Parathyroid adenoma (tissue), 2 donors: Measurements from ENCODE around the gene MPHOSPH10.

ENCODE experiments used
- H2AFZ ChIP-seq: fragments of 300-600 bp; sonication (generic); one replicate; pipeline ENCODE4 v1.7.0; 2017; ENCODE audit warnings: antibody characterized with exemption, mild to moderate bottlenecking
- H3K27ac ChIP-seq: fragments of 300-600 bp; sonication (generic); one replicate; pipeline ENCODE4 v1.7.0; 2017
- H3K27me3 ChIP-seq: fragments of 300-600 bp; sonication (generic); one replicate; pipeline ENCODE4 v1.7.0; 2017; ENCODE audit warnings: low read length; ENCODE audit not compliant: control insufficient read depth, insufficient read depth
- H3K36me3 ChIP-seq: fragments of 300-600 bp; sonication (generic); one replicate; pipeline ENCODE4 v1.7.0; 2017; ENCODE audit warnings: low read length; ENCODE audit not compliant: control insufficient read depth, insufficient read depth
- H3K4me1 ChIP-seq: fragments of 300-600 bp; sonication (generic); one replicate; pipeline ENCODE4 v1.7.0; 2017; ENCODE audit warnings: control low read depth
- H3K4me2 ChIP-seq: fragments of 300-600 bp; sonication (generic); one replicate; pipeline ENCODE4 v1.7.0; 2017; ENCODE audit warnings: low read length
- H3K4me3 ChIP-seq: fragments of 300-600 bp; sonication (generic); one replicate; pipeline ENCODE4 v1.7.0; 2017; ENCODE audit warnings: low read depth, low read length
- H3K79me2 ChIP-seq: fragments of 300-600 bp; sonication (generic); one replicate; pipeline ENCODE4 v1.7.0; 2017; ENCODE audit warnings: control low read depth
- H3K9ac ChIP-seq: fragments of 300-600 bp; sonication (generic); one replicate; pipeline ENCODE4 v1.7.0; 2017; ENCODE audit warnings: mild to moderate bottlenecking
- H3K9me3 ChIP-seq: fragments of 300-600 bp; sonication (generic); one replicate; pipeline ENCODE4 v1.7.0; 2017; ENCODE audit warnings: low read length; ENCODE audit not compliant: control insufficient read depth
- TF ChIP-seq, protein P1 (sequence below): fragments of 300-600 bp; sonication (generic); IDR thresholded peaks from one replicate; pipeline ENCODE4 v1.7.0; 2017; ENCODE audit warnings: antibody characterized with exemption, mild to moderate bottlenecking
- donor health status: primary hyperparathyroidism.

The MPHOSPH10 gene

DNA sequence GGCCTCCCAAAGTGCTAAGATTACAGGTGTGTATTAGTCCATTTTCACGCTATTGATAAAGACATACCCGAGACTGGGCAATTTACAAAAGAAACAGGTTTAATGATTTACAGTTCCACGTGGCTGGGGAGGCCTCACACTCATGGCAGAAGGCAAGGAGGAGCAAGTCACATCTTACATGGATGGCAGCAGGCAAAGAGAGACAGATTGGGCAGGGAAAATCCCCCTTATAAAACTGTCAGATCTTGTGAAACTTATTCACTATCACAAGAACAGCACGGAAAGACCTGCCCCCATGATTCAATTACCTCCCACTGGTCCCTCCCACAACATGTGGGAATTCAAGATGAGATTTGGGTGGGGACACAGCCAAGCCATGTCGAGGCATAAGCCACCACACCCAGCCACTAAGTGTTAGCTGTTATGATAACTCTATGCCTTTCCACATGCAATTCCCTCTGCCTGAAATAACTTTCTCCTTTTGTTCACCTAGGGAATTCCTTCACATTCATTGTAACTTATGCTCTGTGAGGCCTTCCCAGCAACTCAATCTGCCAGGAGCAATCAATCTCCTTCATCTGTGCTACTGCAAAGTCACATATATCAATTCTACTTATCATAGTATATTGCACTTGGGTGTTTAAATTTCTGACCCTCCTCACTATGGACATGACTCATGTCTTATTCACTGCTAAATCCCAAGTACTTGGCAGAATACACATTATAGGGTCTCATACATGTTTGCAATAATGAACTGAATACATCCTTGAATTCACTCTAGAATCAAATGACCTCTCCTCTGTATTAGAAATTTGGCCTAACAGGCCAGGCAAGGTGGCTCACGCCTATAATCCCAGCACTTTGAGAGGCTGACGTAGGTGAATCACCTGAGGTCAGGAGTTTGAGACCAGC lies 7.8 kb upstream of the MPHOSPH10 start:
- no peaks in the 10 kb centered on the region for H3K36me3 ChIP-seq
- no peaks in the 10 kb centered on the region for H3K9me3 ChIP-seq
- peaks cover 6% of the 10 kb centered on the region for H3K79me2 ChIP-seq
- no peaks in the 10 kb centered on the region for H3K4me1 ChIP-seq
- H2AFZ ChIP-seq = no peak overlapping the region
- H3K27me3 ChIP-seq = no peaks in the 10 kb centered on the region
- H3K4me2 ChIP-seq = no peak overlapping the region
- TF ChIP-seq, protein P1, sequence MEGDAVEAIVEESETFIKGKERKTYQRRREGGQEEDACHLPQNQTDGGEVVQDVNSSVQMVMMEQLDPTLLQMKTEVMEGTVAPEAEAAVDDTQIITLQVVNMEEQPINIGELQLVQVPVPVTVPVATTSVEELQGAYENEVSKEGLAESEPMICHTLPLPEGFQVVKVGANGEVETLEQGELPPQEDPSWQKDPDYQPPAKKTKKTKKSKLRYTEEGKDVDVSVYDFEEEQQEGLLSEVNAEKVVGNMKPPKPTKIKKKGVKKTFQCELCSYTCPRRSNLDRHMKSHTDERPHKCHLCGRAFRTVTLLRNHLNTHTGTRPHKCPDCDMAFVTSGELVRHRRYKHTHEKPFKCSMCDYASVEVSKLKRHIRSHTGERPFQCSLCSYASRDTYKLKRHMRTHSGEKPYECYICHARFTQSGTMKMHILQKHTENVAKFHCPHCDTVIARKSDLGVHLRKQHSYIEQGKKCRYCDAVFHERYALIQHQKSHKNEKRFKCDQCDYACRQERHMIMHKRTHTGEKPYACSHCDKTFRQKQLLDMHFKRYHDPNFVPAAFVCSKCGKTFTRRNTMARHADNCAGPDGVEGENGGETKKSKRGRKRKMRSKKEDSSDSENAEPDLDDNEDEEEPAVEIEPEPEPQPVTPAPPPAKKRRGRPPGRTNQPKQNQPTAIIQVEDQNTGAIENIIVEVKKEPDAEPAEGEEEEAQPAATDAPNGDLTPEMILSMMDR = no peak
- no peak overlapping the region for H3K9ac ChIP-seq
- no peak overlapping the region for H3K4me3 ChIP-seq
- no peak overlapping the region for H3K27ac ChIP-seq

DNA sequence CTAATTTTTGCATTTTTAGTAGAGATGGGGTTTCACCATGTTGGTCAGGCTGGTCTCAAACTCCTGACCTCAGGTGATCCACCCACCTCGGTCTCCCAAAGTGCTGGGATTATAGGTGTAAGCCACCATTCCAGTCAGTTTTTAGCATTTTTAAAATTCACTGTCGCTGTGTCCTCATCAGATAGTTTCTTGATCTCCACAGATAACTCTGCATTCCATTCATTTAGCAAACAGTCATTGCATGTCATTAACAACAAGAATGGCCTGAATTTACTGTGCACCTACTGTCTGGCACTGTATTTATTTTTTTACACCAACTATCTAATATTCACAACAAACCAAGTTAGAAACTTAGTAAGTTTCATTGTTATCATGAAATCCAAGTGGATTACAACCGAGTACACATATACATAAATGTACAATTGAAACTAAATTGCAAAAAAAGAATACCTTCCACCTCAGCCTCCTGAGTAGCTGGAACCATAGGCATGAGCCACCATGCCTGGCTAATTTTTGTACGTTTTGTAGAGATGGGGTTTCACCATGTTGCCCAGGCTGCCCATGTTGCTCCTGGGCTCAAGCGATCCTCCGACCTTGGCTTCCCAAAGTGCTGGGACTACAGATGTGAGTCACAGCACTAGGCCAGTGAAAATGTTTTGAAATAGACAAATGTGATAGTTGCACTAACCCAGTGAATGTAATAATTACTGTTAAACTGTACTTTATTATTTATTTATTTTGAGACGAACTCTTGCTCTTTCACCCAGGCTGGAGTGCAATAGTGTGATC lies 4.7 kb upstream of the MPHOSPH10 start:
- Histone ChIP-seq H3K79me2 (peaks cover 20% of the 10 kb centered on the region), H3K9ac (no peak overlapping the region), H3K4me2 (no peak overlapping the region), H3K4me1 (no peaks in the 10 kb centered on the region), H3K4me3 (no peak overlapping the region), H3K27me3 (no peaks in the 10 kb centered on the region), H3K36me3 (no peaks in the 10 kb centered on the region), H2AFZ (no peak overlapping the region), H3K27ac (no peak overlapping the region), H3K9me3 (no peaks in the 10 kb centered on the region)
- TF ChIP-seq, protein P1 = no peak

DNA sequence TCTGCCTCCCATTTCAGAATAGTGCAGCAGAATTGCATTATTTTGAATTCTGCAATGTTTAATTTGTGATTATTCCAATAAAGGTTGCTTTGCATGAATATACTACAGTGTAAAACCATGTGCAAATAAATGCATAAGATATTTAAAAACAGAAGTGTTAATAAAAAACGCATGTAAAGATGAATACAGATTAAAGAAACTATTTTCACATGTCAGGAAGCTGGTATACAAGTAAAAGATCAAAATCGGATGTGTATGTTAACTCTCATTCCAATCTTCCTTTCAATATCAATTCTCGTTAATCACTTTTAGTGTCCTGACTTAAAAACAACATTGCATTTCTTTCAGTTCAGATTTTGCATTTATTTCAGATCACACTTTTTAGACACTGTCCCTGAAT lies 3.5 kb upstream of the MPHOSPH10 start:
- H3K27me3 ChIP-seq = no peaks in the 10 kb centered on the region
- no peak overlapping the region for H3K4me3 ChIP-seq
- no peak overlapping the region for H2AFZ ChIP-seq
- H3K4me2 ChIP-seq = no peak overlapping the region
- no peak overlapping the region for H3K9ac ChIP-seq
- H3K36me3 ChIP-seq = no peaks in the 10 kb centered on the region
- TF ChIP-seq, protein P1 = no peak
- peaks cover 14% of the 10 kb centered on the region for H3K79me2 ChIP-seq
- no peak overlapping the region for H3K27ac ChIP-seq
- H3K4me1 ChIP-seq = no peaks in the 10 kb centered on the region
- H3K9me3 ChIP-seq = no peaks in the 10 kb centered on the region

DNA sequence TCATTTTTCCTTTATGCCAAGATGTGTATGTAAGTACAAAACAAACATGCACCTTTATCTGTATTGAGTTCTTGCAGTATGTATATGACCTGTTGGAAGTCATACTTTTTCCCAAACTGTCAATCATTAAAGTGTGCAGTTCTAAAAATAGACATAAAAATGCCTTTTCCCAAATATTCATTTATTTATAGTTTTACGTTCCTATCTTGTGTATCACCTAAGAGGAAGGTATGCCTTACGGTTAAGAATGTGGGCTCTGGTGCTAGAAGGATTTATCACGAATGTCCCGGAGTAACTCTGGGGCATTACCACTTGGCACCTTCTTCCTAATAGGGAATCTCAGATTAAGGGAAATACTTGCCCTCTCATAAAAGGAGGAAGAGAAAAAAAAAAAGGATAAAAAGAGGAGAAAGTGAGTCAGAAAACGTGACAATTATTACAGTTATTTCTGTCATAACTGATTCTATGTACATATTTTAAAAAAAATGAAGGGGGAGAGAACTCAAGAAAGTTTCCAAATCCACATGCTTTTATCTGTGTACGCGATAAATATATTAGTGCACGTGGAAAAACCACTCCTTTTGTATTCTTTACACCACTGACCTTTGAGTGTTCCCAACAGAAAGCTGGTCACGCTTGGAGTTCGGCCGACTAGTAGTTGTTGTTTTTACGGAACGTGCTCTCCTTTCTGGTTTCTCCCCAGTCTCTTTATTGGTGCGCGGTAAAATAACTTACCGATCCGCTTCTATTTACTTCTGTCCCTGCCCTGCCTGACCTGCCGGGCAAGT lies 1.1 kb upstream of the MPHOSPH10 start:
- Histone ChIP-seq H3K27me3 (no peaks in the 10 kb centered on the region), H3K9me3 (no peaks in the 10 kb centered on the region), H3K4me1 (no peaks in the 10 kb centered on the region), H3K9ac (peak overlapping the region; percentile 86), H3K79me2 (peaks cover 14% of the 10 kb centered on the region), H2AFZ (peak overlapping the region; percentile 99), H3K27ac (peak overlapping the region; percentile 96), H3K4me2 (peak overlapping the region; percentile 87), H3K4me3 (peak overlapping the region; percentile 90), H3K36me3 (no peaks in the 10 kb centered on the region)
- TF ChIP-seq, protein P1 = no peak
